IPS-NIHi7 (cell line): ENCODE measurements around the gene CCL22.
"Not testable (repeated sequence)": the region's sequence is repeated elsewhere in the genome, so short reads cannot be mapped to it uniquely, and the experiment has no call there.

Experiments
- DNase-seq: peaks from one replicate; pipeline ENCODE4 v3.0.0; 2012; ENCODE audit warnings: mixed read lengths; ENCODE audit errors: extremely low spot score

Gene CCL22, protein sequence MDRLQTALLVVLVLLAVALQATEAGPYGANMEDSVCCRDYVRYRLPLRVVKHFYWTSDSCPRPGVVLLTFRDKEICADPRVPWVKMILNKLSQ

DNA sequence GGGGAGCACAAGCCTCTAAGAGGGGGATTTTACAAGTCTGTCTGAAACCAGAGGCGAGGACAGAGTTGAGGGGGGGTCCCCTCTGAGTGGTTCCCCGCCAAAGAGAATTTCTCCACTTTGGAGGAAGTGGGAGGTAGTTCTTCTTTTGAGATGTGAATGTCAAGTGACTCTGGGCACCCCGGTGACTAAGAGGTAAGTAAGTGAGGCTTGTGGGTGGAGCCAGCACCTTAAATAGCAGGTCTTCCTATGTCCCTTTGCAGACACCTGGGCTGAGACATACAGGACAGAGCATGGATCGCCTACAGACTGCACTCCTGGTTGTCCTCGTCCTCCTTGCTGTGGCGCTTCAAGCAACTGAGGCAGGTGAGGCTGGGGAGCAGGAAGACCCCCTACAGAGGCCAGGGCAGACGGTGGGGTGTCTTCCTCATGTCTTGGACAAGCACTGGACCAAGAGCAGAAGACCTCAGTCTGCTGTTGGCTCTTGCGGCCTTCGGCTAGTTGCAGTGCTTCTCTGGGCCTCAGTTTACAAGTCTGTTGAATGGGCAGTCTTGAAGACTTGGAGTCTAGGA, at the start of gene CCL22:
Gene CCL22 (plus strand): TSS at position 257 of the 569 bp plus-strand sequence. CDS start 34 bp downstream, at position 291.
- DNase-seq = peak; percentile 24

DNA sequence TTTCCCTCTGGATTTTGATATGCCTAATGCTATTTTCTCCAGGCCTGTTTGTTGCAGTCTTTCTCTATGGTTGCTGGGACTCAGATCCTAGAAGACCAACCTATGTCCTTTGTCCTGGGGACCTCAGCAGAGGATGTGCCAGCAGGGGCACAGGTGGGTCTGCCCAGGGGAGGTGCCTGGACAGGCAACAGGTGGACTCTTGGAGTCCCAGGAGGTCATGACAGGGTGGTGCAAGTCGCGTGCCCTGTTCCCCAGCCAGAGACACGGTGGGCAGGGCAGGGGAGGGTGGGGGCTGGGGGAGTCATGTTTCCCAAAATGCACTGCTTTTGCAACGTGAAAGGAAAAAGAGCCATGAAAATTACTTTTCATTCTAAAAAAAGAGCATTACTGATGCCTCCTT, 47.8 kb upstream of the CCL22 start:
- DNase-seq = no peak

DNA sequence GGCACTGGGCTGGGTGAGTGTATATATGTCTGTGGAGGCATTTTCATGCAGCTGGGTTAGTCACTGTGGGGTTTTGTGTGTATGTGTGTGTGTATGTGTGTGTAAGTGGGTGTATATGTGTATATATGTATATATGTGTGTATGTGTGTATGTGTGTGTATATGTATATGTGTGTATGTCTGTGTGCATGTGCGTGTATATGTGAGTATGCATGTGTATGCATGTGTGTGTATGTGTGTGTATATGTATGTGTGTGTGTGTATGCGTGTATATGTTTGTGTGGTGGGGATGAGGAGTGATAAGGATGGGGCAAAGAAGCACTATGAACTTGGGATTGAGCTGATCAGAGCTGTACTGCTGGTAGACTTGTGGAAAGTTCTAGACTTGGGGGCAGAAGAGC, 45.1 kb upstream of the CCL22 start:
- DNase-seq = no peak

DNA sequence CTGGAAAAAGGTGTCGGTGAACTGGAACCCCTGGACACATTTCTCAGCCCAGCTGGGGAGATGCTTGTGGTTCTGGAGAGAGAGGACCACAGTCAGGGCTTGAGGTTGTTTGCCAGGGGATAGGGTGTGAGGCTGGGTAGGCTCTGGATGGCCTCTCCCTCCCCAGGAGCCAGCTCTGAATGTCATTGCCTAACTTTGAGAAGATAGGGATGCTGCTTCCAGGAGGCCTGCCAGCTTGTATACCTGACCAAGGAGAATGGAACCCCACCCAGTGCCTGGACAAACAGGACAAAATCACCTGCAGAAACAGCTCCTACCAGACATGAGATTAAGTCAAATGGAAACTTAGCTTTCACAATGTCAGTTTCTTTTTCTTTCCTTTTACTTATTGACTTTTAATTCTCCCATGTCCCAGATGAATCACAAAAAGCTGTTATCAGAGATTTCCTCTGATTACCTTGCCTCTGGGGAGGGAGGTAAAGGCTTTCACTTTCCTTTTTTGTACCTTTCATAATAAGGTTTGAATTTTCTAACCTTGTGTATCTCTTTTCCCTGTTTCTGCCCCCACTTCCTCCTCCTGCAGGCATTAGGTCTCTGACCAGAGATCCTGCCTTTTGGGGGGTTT, 44.3 kb upstream of the CCL22 start:
- no peak for DNase-seq

DNA sequence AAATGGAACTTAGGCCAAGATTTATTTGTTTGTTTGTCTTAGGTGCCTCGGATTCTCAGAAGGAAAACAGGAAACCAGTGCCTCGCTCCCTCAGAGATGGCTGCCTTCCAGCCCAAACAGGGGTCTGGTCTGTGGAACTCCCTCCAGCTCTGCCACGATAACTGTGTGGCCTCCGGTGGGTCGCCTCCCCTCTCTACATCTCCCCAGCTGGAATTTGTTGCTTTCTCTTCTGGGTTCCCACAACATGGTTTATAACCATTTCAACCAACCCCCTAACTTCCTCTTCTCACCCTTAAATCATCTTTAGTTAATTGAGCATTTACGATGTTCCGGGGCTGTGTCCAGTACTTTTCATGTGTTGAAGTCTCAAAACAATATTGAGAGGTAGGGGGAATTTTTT, 43.2 kb upstream of the CCL22 start:
- DNase-seq = no peak

DNA sequence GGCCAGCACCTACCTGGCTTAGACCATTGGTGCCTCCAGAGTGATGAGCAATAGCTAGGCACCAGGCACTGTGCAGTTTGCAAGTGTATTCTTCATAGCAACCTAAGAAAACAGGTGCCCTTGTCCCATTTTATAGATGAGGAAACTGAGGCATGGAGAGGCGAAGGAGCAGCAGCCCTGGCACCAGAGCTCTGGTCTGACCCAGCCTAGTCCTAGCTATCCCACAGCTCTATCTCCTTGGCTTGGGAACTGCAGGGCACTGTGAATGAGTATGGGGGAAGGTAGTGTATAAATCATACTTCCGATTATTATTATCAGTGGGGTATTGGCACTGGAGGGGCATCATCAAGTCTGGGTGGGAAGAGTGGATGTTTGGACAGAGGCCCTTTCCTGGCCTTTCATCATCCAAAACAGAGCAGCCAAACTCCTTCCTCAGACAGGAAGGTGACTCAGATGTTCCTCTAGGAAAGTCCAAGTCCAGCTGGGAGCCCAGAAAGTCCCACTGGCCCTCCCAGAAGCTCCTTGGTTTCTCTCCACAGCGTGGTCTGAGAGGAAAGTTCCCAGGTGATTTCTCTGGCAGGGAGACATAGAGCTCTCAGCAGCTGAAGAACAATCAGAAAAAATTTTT, 42.1 kb upstream of the CCL22 start:
- no peak for DNase-seq

DNA sequence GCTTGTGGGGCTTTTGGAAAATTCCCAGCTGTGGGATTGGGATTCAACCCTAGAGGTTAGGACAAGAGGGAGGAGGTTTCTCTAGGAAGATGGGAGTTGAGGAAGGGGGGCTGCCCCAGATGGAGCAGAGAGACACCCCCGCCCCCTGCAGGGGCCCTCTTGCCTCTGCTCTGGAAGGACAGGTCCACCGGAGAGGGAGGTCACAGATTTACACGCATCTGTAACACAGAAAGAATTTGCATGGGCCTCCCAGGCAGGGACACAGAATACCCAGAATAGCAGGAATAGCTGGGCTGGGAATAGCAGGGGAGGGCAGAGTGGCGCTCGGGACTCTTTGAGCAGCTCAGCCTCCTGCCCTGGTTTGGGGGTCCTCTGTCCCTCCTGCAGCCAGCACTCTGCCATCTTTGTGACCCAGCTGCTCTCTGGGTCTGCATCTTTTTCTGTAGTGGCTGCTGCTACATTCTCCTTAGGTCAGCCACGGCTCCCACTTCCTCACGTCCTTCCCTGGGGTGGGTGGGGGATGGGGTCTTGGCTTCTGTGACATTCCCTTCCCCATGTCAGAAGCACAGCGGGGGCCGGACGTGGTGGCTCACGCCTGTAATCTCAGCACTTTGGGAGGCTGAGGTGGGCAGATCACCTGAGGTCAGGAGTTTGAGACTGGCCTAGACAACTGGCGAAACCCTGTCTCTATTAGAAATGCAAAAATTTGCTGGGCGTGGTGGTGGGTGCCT, 40.2 kb upstream of the CCL22 start:
- DNase-seq = peak; percentile 44

DNA sequence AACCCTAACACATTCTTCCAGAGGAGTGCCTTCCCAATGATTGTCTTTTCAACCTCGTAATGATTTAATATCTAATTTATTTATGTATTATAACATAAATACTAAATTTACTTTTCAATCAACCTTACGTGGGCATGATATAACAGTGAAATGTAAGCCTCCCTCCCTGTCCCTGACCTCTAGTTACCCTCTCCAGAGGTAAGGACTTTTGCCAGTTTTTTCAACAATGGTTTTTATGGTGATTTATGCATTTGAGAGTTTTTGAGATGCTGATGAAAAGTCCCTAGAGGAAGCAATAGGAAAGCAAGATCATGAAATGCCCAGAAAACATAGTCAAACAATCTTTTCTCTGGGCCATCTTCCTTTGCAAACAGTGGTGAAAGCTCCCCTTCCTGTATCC, 38.9 kb upstream of the CCL22 start:
- no peak for DNase-seq

DNA sequence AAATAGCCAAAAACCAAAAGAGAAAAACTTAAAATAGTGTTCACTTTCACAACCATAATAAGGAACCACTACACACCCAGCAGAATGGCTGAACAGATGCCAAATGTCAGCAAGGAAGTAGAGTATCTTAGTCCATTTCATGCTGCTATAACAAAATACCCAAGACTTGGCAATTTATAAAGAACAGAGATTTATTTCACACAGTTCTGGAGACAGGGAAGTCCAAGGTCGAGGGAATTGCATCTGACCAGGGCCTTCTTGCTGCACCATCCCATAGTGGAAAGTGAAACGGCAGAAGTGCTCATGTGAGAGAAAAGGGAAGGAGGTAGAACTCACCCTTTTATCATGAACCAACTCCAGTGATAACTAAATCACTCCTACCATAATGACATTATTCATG, 33.8 kb upstream of the CCL22 start:
- DNase-seq = no peak

DNA sequence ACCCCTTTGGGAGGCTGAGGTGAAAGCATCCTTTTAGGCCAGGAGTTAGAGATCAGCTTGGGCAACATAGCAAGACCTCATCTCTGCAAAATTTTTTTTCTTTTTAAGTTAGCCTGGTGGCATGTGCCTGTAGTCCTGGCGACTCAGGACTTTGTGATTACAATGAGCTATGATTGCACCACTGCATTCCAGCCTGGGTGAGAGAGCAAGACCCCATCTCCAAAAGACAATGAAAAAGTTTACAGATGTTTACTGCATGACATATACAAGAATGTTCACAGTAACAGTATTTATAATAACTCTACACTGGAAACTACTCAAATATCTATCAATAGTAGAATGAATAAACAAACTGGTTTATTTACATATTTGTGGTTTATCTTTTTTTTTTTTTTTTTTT, 33.1 kb upstream of the CCL22 start:
- DNase-seq = no peak

DNA sequence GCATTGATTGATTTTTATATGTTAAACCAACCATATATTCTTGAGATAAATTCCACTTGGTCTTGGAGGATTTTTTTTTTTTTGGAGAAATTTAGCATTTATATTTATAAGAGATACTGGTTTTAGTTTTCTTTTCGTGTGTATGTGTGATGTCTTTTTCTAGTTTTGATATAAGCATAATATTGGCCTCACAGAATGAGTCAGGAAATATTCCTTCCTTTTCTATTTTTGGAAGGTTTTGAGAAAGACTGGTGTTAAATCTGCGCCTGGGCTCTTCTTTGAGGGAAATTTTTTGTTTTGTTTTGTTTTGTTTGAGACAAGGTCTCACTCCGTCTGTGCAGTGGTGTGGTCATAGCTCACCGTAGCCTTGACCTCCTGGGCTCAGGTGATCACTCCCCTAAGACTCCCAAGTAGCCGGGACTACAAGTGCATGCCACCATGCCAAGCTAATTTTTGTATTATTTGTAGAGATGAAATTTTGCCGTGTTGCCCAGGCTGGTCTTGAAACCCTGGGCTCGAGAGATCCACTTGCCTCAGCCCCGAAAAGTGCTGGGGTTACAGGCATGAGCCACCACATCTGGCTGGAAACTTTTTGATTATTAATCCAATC, 28.8 kb upstream of the CCL22 start:
- no peak for DNase-seq

DNA sequence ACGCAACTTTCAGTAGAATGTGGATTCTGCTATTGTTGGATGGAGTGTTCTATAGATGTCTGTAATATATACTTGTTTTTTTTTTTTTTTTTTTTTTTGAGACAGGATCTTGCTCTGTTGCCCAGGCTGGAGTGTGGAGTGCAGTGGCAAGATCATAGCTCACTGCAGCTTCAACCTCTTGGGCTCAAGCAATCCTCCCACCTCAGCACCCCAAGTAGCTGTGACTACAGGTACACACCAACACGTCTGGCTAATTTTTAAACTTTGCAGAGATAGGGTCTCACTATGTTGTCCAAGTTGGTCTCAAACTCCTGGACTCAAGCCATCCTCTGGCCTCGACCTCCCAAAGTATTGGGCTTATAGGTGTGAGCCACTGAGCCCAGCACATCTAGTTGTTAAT, 27.2 kb upstream of the CCL22 start:
- no peak for DNase-seq

DNA sequence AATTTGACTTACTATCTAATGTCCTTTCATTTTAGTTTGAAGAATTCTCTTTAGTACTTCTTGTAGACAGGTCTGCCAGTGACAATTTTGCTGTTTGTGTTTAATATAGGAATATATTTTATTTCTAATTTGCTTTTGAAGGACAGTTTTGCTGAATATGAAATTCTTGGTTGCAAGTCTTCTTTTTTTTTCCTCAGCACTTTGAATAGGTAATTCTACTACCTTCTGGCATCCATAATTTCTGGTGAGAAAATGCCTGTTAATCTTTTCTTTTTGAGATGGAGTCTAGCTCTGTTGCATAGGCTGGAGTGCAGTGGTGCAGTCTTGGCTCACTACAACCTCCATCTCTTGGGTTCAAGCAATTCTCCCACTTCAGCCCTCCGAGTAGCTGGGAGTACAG, 25.2 kb upstream of the CCL22 start:
- no peak for DNase-seq

DNA sequence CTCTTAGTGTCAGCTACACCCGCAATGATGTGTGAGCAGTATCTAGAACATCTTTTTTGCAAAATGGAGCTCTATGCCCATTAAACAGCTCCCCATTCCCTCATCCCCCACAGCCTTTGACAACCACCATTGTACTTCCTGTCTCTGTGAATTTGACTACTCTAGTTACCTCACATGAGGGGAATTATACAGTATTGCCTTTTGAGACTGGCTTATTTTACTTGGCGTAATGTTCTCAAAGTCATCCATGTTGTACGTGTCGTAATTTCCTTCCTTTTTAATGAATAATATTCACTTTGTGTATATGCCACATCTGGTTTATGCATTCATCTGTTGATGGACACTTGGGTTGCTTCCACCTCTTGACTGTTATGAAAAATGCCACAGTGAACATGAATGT, 23.2 kb upstream of the CCL22 start:
- no peak for DNase-seq

DNA sequence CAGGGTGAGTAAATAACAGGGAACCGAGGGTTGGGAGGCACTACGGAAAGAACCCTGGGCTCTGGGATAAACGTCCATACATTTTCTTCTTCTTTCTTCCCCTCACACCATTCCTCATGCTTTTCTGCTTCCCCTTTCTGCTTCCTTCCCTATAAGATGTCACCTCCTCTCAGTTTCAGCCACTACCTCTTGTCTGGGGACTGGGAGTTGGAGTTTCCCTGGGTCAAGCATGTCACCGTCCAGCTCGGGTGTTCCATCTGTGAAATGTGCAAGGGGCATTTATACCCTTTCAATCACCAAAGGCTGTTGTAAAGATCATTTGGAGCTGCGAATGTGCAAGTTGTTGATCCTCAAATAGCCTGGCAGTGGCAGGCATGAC, 17.5 kb upstream of the CCL22 start:
- no peak for DNase-seq

DNA sequence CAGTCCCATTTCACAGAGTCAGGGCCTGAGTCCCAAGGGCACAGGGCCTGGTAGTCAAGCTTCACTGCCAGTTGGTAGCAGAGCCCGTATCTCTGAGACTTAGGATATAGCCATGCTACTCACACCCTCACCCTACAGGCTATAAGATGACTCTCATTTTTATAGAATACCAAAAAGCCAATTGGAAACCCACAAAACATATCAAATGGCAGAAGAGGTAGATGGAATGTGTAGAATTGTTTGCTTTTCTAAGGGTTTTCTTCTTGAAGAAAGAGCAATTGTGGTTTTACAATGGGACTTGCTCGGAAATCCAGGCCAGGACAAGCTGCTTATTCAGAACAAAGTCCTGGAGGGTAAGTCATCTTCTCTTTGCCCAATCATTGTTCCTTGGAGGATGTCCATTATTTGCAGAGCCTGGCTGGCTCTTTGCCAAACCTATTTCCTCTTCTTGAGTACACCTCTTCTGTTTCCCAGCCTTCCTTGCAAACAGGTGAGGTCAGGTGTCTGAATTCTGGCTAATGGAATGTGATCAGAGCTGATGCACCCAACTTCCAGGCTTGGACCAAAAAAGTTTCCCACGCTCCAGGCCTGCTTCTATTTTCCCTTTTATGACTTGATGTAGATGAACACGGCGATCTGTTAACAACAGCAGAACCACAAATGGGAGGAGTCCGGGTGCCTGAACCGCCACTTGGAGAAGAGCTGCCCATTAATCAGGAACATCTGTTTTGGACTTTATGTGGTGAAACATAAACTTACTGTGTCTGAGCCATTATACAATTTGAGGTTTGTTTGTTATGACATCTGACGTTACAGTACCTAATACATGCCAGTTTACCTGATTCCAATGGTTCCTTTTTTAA, 16.9 kb upstream of the CCL22 start:
- no peak for DNase-seq

DNA sequence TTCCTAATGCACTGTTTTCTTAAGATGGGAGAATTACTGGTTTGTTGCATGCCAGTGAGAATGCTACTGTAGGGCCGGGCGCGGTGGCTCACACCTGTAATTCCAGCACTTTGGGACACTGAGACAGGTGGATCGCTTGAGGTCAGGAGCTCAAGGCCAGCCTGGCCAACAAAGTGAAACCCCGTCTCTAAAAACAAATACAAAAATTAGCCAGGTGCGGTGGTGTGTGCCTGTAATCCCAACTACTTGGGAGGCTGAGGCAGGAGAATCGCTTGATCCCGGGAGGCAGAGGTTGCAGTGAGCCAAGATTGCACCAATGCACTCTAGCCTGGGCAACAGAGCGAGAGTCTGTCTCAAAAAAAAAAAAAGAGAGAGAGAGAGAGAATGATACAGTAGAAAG, 16.0 kb upstream of the CCL22 start:
- DNase-seq = not testable (repeated sequence)

DNA sequence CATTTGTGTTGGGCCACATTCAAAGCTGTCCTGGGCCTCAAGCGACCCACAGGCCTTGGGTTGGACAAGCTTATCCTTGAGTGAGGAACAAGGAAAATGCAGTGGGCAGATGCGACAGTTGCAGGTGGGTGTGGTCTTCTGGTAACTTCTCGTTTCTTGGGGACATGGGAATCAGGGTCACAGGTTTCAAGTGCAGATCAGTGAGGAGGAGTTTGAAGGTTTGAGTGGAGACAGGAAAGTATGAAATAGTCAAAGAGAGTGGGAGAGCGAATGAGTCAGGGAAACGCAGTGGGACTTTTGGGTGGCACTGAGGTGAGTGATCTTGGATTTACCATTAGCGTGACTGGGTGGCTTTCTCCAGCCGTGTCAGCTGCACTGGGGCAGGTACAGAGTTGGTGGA, 15.4 kb upstream of the CCL22 start:
- no peak for DNase-seq

DNA sequence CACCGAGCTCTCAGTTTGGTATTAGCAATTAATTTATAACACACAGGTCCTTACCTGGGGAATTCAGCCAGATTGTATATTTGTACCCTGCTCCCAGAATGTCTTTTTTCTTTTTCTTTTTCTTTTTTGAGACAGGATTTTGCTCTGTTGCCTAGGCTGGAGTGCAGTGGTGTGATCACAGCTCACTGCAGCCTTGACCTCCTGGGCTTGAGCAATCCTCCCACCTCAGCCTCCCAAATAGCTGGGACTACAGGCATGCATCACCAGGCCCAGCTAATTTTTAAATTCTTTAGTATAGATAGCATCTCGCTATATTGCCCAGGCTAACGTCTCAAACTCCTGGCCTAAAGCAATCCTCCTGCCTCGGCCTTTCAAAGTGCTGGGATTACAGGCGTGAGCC, 14.5 kb upstream of the CCL22 start:
- DNase-seq = not testable (repeated sequence)

DNA sequence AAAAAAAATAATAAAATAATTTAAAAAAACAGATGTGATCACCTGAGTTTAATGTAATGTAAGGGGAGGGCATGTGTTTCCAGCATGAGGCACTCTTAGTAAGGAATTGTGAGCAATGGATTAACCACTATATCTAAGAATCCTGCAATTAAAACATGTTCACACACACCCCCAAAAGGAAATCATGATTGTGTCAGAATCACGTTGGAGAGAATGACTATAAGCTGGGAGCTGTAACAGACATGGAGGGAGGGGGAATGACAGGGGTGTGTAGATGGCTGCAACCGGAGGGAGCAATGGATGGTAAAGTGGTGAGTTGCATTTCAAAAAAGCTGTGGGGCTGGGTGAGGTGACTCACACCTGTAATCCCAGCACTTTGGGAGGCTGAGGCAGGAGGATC, 13.6 kb upstream of the CCL22 start:
- DNase-seq = no peak

DNA sequence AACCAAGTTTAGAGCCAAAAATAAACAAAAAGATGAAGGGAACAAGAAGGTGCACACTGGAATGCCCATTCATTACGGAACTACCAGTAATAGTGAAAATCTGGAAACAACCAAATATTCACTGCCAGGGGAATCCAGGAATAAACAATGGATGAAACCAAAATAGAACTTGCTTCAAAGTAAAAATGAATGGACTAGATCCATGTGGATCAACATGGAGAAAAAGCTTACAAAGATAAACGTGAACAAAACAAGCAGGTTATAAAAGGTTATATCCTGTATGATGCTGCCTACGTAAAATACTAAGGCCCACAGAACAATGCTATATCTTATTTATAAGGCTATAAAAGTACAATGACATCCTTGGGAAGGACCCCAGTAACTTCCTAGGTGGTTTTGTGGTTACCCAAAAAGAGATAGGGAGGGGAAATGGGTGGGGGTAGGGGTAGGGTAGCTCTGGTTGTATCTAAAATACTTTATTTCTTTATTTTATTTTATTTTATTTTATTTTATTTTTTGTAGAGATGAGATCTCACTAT, 12.8 kb upstream of the CCL22 start:
- no peak for DNase-seq
